ENCODE results near the gene MBNL1.
A peak's percentile ranks its signal among the peaks of the same experiment; 100 is the strongest.

The MBNL1 gene

DNA sequence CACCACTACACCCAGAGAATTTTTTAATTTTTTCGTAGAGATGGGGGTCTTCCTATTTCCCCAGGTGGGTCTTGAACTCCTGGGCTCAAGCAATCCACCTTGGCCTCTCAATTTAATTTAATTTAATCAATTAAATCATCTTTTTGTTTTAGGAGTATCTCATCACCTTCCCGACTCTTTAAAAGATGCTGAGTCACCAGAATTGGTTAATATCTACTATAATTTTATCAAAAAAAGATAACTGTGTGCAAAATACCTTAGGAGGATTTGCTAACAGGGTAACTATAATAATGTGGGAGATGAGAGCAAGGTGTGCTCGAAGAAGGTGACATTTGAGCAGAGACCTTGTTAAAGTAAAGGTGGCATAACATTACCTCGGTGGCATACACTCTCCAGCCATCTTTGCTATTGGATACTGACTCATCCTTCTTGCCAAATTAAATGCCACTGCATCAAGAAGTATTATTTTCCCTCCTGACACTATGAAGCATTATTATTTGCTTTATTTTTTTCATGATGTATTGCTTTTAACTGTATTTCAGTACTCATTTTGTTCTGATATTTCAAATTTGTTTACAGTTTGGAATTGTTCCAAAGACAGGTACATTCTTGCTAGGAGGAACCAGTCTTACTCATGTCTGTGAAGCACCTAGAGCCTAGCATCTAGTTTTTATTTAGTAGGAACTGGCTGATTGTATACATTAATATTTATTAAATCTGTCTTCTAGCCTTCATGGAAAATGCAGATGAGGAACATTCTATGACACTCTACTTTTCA is 200.7 kb downstream of the MBNL1 start:
- in situ Hi-C loops (cut with HindIII; ENCODE audit: low pct_ligation_motif_present, low pct_unique_long_range_greater_than_20kb, low sequenced_read_pairs): no loop called here
- DNase-seq: no peak

DNA sequence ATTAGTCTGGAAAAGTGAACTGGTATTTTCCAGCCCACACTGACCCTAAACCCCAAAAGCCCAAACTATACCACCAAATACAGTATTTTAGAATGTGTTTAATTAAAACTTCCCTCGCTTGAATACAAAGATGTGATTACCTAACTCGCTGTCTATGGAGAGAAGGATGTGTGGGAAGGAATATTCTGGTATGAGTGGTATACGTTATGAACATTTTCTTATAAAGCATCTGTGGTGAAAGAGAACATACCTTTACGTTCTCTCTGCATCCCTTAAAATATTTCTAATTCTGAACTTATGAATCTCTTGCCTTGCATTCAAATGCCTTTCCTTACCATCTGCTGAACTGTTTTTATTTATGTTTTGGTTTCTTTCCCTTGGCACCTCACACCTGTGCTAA is 201.4 kb downstream of the MBNL1 start:
- in situ Hi-C loops (cut with HindIII; ENCODE audit: low pct_ligation_motif_present, low pct_unique_long_range_greater_than_20kb, low sequenced_read_pairs): no loop called here
- no peak for DNase-seq

DNA sequence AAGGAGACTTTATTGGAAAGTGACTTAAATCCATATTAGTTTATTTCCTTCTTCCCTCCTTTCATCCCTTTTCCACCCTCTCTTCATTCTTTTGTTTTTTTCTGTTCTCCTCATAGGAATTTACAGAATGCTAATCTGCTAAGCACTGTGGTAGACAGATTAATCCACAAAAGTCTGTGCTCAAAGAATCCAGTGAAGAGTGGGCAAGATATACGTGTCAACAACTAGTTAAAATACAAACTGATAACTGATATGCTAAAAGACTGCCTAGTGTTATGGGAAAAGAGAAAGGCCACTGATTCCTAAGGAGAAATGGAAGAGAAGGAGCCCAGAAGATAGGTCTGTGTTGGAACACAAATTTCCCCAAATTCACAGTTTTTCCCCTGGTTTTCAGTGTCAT is 202.2 kb downstream of the MBNL1 start:
- in situ Hi-C loops (cut with HindIII; ENCODE audit: low pct_ligation_motif_present, low pct_unique_long_range_greater_than_20kb, low sequenced_read_pairs): no loop called here
- no peak for DNase-seq

GRCh38 chr3:152471814-152472671 is 203.3 kb downstream of the MBNL1 start:
- in situ Hi-C loops (cut with HindIII; ENCODE audit: low pct_ligation_motif_present, low pct_unique_long_range_greater_than_20kb, low sequenced_read_pairs): no loop called here
- DNase-seq: peak; percentile 70

DNA sequence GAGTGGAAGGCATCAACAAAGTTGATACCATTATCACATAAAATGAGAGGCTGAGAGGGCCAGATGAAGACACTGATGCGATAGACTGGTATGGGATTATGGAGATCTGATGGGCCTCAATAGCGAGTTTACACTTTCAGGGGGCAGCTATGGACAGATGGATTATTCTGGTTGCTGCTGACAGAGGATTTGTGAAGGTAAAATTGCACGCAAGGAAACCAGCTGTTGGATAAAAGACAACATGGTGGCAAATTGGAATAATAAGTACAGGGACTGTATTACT is 203.9 kb downstream of the MBNL1 start:
- DNase-seq: no peak
- in situ Hi-C loops (cut with HindIII; ENCODE audit: low pct_ligation_motif_present, low pct_unique_long_range_greater_than_20kb, low sequenced_read_pairs): no loop called here

- peak; percentile 62 for DNase-seq
- in situ Hi-C loops (cut with HindIII; ENCODE audit: low pct_ligation_motif_present, low pct_unique_long_range_greater_than_20kb, low sequenced_read_pairs): no loop called here
Measured at GRCh38 chr3:152474585-152474984, 205.9 kb downstream of the MBNL1 start.

DNA sequence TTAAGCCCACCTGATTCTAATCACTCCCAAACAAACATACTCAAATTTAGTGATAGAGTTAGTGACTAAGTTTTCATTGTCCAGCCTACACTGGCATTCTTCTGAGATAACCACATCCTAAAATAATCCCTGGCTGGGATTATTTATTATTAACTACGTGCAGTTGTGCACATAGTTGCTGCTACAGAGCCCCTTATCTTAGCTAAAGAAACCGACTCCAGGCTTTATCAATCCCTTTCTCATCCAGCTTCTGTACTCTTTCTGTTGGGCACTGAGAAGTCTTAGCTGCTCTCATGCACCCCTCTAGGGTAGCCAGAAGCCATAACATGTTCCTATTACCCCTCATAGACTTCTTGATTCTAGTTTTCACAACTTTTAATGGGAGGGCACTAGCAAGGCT is 208.7 kb downstream of the MBNL1 start:
- in situ Hi-C loops (cut with HindIII; ENCODE audit: low pct_ligation_motif_present, low pct_unique_long_range_greater_than_20kb, low sequenced_read_pairs): no loop called here
- DNase-seq: no peak

DNA sequence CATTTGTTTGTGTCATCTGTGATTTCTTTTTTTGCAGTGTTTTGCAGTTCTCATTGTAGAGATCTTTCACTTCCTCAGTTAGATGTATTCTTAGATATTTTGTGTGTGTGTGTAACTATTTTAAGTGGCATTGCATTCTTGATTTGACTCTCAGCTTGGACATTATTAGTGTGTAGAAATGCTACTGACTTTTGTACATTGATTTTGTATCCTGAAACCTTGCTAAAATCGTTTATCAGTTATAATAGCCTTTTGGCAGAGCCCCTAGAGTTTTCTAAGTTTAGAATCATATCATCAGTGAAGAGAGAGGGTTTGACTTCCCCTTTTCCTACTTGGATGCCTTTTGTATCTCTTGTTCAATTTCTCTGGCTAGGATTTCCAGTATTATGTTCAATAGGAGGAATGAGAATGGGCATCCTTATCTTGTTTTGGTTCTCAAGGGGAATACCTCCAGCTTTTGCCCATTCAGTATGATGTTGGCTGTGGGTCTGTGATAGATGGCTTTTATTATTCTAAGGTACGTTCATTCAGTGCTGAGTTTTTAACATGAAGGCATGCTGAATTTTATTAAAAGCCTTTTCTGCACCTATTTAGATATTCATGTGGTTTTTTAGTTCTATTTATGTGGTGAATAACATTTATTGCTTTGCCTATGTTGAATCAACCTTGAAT is 211.7 kb downstream of the MBNL1 start:
- in situ Hi-C loops (cut with HindIII; ENCODE audit: low pct_ligation_motif_present, low pct_unique_long_range_greater_than_20kb, low sequenced_read_pairs): no loop called here
- no peak for DNase-seq

GRCh38 chr3:152486364-152486763 is 217.6 kb downstream of the MBNL1 start:
- in situ Hi-C loops (cut with HindIII; ENCODE audit: low pct_ligation_motif_present, low pct_unique_long_range_greater_than_20kb, low sequenced_read_pairs): no loop called here
- no peak for DNase-seq

GRCh38 chr3:152488449-152488848 is 219.7 kb downstream of the MBNL1 start:
- in situ Hi-C loops (cut with HindIII; ENCODE audit: low pct_ligation_motif_present, low pct_unique_long_range_greater_than_20kb, low sequenced_read_pairs): no loop called here
- no peak for DNase-seq

DNA sequence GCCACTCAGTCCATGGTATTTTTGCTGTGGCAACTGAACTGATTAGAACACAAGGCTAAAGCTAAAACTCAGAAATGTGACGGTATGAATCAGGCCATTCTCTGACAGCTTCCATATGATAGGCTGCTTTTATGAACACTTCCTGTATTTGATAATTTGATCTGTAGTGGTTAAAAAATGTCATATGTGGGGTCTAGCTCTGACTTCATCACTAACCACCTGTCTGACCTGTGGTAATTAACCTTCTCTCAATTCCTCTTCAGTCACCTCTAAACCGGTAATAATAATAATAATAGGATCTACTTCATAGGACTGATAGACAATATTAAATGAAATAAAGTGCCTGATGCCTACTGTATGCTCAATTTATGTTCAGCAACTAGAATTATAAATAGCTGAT is 223.2 kb downstream of the MBNL1 start:
- in situ Hi-C loops (cut with HindIII; ENCODE audit: low pct_ligation_motif_present, low pct_unique_long_range_greater_than_20kb, low sequenced_read_pairs): no loop called here
- DNase-seq: no peak

DNA sequence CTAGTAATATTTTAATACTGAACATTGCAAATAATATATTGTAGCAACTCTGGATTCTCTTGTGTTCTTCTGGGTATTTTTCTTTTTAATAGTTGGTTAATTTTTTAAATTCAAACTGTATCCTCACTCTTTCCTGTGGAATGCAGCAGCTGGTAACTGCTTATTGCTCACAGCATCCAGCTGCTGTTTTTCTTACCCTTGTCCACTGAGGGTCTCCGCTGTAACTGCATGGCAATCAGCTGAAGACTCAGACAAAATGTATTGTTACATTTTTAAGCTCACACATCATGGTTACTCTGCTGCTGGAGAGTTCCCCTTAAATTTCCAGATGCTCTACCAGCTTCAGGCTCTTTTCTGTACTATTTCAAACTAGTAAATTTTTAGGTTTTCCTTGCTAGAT is 227.6 kb downstream of the MBNL1 start:
- in situ Hi-C loops (cut with HindIII; ENCODE audit: low pct_ligation_motif_present, low pct_unique_long_range_greater_than_20kb, low sequenced_read_pairs): no loop called here
- no peak for DNase-seq

DNA sequence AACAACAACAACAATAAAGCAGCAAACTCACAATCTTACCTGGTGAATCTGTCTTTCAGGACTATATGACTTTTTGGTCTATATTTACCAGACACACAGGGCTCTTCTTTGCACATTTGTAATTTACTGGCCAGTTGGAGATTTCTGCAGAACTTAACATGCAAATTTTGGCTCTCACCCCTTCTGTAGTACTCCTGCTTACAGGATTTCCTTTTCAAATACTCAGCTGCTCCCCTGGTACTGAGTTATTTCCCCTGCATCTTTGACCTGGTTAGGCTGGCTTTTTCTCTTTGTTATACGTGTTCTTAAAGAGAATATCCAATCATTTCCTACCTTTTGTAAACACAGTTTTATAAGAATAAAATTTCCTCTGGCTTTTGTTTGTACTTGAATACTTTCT is 228.0 kb downstream of the MBNL1 start:
- no peak for DNase-seq
- in situ Hi-C loops (cut with HindIII; ENCODE audit: low pct_ligation_motif_present, low pct_unique_long_range_greater_than_20kb, low sequenced_read_pairs): no loop called here

- in situ Hi-C loops (cut with HindIII; ENCODE audit: low pct_ligation_motif_present, low pct_unique_long_range_greater_than_20kb, low sequenced_read_pairs): no loop called here
- DNase-seq: no peak
Measured at GRCh38 chr3:152497457-152497856, 228.7 kb downstream of the MBNL1 start.

DNA sequence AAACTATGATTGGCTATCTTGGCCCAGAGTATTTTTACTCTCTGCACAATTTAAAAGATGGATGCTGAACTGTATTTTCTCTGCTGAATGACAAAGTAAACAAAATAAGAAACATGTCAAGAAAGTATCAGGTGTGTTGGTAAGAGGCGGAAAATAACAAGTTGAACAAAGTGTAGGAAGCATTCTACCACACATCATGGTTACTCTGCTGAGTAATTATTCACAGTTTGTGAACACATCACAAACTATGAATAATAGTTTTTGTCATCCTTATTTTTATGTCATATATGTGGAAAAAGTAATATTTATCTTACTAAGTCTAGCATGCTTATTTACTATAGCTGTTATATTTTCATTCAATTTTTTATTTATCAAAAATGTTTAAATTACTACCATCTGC is 229.2 kb downstream of the MBNL1 start:
- DNase-seq: no peak
- in situ Hi-C loops (cut with HindIII; ENCODE audit: low pct_ligation_motif_present, low pct_unique_long_range_greater_than_20kb, low sequenced_read_pairs): no loop called here

- in situ Hi-C loops (cut with HindIII; ENCODE audit: low pct_ligation_motif_present, low pct_unique_long_range_greater_than_20kb, low sequenced_read_pairs): no loop called here
Measured at GRCh38 chr3:152499791-152500385, 231.2 kb downstream of the MBNL1 start.

GRCh38 chr3:152505926-152506325 is 237.2 kb downstream of the MBNL1 start:
- no peak for DNase-seq
- in situ Hi-C loops (cut with HindIII; ENCODE audit: low pct_ligation_motif_present, low pct_unique_long_range_greater_than_20kb, low sequenced_read_pairs): no loop called here

More at GRCh38 chr3:152499791-152500385, 231.2 kb downstream of the MBNL1 start:
- DNase-seq: no peak

- in situ Hi-C loops (cut with HindIII; ENCODE audit: low pct_ligation_motif_present, low pct_unique_long_range_greater_than_20kb, low sequenced_read_pairs): no loop called here
- DNase-seq: peak; percentile 28
Measured at GRCh38 chr3:152508705-152509104, 240.0 kb downstream of the MBNL1 start.

DNA sequence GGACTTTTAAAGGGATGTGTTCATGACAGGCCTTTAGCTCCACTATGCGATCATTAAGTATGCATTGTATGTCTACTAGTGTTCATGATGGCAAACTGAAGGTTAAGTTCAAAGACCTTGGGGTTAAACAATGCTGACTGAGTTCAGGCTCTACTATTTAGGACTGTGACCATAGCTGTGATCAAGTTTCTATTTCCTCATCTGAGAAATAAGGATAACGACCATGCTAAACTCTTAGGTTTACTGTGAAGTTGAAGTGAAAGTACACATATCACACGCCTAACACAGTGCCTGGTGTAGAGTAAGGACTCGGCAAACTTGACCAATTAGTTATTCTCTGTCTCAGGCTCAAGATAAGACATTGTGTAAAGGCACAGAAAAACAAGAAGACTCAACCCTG is 243.2 kb downstream of the MBNL1 start:
- no peak for DNase-seq
- in situ Hi-C loops (cut with HindIII; ENCODE audit: low pct_ligation_motif_present, low pct_unique_long_range_greater_than_20kb, low sequenced_read_pairs): no loop called here

Measured in ACHN (cell line).